Hepatocyte (in vitro differentiated cells): ENCODE measurements around the gene SULT1C3.

Source experiments
- EZH2 ChIP-seq: fragments of 200-600 bp; sonication (generic); IDR thresholded peaks from 2 replicates; pipeline ENCODE4 v1.6.1; 2016; ENCODE audit warnings: antibody characterized with exemption, mild to moderate bottlenecking, borderline replicate concordance
- EZH2phosphoT487 ChIP-seq: fragments of 200-600 bp; sonication (generic); IDR thresholded peaks from one replicate; pipeline ENCODE4 v1.6.1; 2018; ENCODE audit warnings: antibody characterized with exemption, mild to moderate bottlenecking, low read depth, moderate library complexity; ENCODE audit not compliant: unreplicated experiment, severe bottlenecking
- TF ChIP-seq, protein P1 (sequence below): fragments of 200-600 bp; sonication (generic); IDR thresholded peaks from 2 replicates; pipeline ENCODE4 v1.5.1; 2016; ENCODE audit warnings: antibody characterized with exemption, mild to moderate bottlenecking; ENCODE audit not compliant: poor library complexity

DNA sequence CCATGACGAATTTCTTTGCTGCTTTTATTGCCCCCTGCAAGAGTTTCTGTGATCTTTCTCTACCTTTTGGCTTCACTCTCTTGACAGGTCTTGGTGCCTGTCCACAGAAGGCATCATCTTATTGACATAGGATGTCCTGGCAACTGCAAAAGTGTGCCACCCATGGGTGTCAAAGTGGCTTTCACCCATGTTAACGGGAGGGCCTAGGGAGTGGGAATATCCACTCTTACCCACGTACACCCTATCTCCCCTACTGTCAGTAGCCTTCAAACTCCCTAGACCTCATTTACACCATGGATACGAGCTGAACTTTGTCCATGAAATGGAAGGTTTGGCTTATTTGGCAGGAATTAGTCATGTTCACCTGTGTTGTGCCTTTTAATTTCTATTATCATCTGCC is 16.2 kb upstream of the SULT1C3 start:
- TF ChIP-seq, protein P1, sequence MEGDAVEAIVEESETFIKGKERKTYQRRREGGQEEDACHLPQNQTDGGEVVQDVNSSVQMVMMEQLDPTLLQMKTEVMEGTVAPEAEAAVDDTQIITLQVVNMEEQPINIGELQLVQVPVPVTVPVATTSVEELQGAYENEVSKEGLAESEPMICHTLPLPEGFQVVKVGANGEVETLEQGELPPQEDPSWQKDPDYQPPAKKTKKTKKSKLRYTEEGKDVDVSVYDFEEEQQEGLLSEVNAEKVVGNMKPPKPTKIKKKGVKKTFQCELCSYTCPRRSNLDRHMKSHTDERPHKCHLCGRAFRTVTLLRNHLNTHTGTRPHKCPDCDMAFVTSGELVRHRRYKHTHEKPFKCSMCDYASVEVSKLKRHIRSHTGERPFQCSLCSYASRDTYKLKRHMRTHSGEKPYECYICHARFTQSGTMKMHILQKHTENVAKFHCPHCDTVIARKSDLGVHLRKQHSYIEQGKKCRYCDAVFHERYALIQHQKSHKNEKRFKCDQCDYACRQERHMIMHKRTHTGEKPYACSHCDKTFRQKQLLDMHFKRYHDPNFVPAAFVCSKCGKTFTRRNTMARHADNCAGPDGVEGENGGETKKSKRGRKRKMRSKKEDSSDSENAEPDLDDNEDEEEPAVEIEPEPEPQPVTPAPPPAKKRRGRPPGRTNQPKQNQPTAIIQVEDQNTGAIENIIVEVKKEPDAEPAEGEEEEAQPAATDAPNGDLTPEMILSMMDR = no peak
- TF ChIP-seq EZH2 (no peak), EZH2phosphoT487 (no peak)
